ENCODE measurements around the gene RBM33. TPM values are rescaled to one million over a fixed set of nuclear protein-coding genes. Genes with fewer than 3 reads are reported as not detected.

Gene RBM33
- total RNA-seq, 1 experiment from 2014 or later = 81.8 TPM

DNA sequence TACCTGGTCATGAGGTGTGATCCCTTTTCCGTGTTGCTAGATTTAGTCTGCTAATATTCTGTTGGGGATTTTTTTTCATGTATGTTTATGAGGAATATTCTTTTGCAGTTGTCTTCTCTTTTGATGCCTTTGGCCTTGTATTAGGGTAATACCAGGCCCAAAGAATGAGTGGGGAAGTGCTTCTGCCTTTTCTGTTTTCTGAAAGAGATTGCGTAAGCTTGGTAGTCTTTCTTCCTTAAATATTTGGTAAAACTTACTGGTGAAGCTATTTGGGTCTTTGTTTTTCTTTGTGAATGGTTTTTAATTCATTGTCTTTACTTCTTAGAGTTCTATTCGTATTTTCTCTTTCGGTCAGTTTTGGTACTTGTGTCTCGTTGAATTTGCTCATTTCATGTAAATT, 116.7 kb downstream of the RBM33 start (continued):
- TF ChIP-seq, protein P1, sequence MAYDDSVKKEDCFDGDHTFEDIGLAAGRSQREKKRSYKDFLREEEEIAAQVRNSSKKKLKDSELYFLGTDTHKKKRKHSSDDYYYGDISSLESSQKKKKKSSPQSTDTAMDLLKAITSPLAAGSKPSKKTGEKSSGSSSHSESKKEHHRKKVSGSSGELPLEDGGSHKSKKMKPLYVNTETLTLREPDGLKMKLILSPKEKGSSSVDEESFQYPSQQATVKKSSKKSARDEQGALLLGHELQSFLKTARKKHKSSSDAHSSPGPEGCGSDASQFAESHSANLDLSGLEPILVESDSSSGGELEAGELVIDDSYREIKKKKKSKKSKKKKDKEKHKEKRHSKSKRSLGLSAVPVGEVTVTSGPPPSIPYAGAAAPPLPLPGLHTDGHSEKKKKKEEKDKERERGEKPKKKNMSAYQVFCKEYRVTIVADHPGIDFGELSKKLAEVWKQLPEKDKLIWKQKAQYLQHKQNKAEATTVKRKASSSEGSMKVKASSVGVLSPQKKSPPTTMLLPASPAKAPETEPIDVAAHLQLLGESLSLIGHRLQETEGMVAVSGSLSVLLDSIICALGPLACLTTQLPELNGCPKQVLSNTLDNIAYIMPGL (CRISPR knock-in tag; IDR thresholded peaks at IDR 0.05) = no peak
- TF ChIP-seq HMGA2 (CRISPR knock-in tag; IDR thresholded peaks at IDR 0.05) = no peak

DNA sequence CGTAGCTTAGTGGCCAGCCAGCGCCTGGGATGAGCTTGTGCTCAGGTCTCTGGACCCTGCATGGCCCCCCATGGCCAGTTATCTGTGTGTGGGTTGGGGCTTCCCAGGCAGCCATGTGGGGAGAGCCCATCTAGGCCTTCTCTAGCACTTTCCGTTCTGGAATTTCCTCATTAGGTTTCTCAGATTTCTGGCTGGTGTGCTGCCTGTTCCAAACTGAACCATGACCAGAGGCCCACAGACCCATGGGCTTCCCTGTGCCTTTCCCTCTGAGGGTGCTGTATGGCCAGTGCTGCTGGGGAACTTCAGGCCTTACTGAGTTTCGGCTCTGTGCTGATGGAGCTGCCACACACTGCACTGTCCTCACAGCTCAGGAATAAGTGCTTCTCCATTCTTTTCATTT, 117.6 kb downstream of the RBM33 start:
- peaks cover 7% of the 10 kb centered on the region for H3K9me3 Mint-ChIP-seq
- peaks cover 44% of the 10 kb centered on the region for H3K36me3 Mint-ChIP-seq
- ATAC-seq (no peak), DNase-seq (ENCODE audit: low spot score) (no peak)
- H3K4me1 Mint-ChIP-seq = peaks cover 39% of the 10 kb centered on the region
- no peak overlapping the region for H3K4me3 Mint-ChIP-seq
- H3K27ac Mint-ChIP-seq = no peak overlapping the region
- CTCF ChIA-PET = interaction anchor here (0.6 to 1.7 kb wide), 3 partner anchors 163 to 809 kb away, joined by 4 to 8 read pairs (median 4); no protein-coding TSS in a partner anchor
- POLR2A ChIA-PET = no interaction called here
- H3K27me3 Mint-ChIP-seq (ENCODE audit: low read depth) = no peaks in the 10 kb centered on the region
- TF ChIP-seq JUN (CRISPR knock-in tag; IDR thresholded peaks at IDR 0.05) = no peak
- TF ChIP-seq, protein P2, sequence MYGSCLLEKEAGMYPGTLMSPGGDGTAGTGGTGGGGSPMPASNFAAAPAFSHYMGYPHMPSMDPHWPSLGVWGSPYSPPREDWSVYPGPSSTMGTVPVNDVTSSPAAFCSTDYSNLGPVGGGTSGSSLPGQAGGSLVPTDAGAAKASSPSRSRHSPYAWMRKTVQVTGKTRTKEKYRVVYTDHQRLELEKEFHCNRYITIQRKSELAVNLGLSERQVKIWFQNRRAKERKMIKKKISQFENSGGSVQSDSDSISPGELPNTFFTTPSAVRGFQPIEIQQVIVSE (CRISPR knock-in tag; IDR thresholded peaks at IDR 0.05; ENCODE audit: borderline replicate concordance) = no peak
- TF ChIP-seq, protein P3, sequence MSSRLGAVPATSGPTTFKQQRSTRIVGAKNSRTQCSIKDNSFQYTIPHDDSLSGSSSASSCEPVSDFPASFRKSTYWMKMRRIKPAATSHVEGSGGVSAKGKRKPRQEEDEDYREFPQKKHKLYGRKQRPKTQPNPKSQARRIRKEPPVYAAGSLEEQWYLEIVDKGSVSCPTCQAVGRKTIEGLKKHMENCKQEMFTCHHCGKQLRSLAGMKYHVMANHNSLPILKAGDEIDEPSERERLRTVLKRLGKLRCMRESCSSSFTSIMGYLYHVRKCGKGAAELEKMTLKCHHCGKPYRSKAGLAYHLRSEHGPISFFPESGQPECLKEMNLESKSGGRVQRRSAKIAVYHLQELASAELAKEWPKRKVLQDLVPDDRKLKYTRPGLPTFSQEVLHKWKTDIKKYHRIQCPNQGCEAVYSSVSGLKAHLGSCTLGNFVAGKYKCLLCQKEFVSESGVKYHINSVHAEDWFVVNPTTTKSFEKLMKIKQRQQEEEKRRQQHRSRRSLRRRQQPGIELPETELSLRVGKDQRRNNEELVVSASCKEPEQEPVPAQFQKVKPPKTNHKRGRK (CRISPR knock-in tag; IDR thresholded peaks at IDR 0.05; ENCODE audit: borderline replicate concordance) = no peak
- TF ChIP-seq, protein P4, sequence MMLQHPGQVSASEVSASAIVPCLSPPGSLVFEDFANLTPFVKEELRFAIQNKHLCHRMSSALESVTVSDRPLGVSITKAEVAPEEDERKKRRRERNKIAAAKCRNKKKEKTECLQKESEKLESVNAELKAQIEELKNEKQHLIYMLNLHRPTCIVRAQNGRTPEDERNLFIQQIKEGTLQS (CRISPR knock-in tag; conservative IDR thresholded peaks at IDR 0.05) = no peak
- TF ChIP-seq TP53 (CRISPR knock-in tag; IDR thresholded peaks at IDR 0.05) = no peak
- TF ChIP-seq OVOL2 (CRISPR knock-in tag; IDR thresholded peaks at IDR 0.05; ENCODE audit: borderline replicate concordance) = no peak
- TF ChIP-seq ZNF121 (CRISPR knock-in tag; IDR thresholded peaks at IDR 0.05) = no peak
- TF ChIP-seq GABPB1 (CRISPR knock-in tag; IDR thresholded peaks at IDR 0.05) = no peak
- TF ChIP-seq, protein P5, sequence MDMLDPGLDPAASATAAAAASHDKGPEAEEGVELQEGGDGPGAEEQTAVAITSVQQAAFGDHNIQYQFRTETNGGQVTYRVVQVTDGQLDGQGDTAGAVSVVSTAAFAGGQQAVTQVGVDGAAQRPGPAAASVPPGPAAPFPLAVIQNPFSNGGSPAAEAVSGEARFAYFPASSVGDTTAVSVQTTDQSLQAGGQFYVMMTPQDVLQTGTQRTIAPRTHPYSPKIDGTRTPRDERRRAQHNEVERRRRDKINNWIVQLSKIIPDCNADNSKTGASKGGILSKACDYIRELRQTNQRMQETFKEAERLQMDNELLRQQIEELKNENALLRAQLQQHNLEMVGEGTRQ (CRISPR knock-in tag; IDR thresholded peaks at IDR 0.05) = no peak
- no peak for TF ChIP-seq ESRRA (CRISPR knock-in tag; IDR thresholded peaks at IDR 0.05; ENCODE audit: borderline replicate concordance)
- TF ChIP-seq, protein P6, sequence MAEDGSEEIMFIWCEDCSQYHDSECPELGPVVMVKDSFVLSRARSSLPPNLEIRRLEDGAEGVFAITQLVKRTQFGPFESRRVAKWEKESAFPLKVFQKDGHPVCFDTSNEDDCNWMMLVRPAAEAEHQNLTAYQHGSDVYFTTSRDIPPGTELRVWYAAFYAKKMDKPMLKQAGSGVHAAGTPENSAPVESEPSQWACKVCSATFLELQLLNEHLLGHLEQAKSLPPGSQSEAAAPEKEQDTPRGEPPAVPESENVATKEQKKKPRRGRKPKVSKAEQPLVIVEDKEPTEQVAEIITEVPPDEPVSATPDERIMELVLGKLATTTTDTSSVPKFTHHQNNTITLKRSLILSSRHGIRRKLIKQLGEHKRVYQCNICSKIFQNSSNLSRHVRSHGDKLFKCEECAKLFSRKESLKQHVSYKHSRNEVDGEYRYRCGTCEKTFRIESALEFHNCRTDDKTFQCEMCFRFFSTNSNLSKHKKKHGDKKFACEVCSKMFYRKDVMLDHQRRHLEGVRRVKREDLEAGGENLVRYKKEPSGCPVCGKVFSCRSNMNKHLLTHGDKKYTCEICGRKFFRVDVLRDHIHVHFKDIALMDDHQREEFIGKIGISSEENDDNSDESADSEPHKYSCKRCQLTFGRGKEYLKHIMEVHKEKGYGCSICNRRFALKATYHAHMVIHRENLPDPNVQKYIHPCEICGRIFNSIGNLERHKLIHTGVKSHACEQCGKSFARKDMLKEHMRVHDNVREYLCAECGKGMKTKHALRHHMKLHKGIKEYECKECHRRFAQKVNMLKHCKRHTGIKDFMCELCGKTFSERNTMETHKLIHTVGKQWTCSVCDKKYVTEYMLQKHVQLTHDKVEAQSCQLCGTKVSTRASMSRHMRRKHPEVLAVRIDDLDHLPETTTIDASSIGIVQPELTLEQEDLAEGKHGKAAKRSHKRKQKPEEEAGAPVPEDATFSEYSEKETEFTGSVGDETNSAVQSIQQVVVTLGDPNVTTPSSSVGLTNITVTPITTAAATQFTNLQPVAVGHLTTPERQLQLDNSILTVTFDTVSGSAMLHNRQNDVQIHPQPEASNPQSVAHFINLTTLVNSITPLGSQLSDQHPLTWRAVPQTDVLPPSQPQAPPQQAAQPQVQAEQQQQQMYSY (CRISPR knock-in tag; IDR thresholded peaks at IDR 0.05) = no peak
- no peak for TF ChIP-seq NFYB (CRISPR knock-in tag; conservative IDR thresholded peaks at IDR 0.05; ENCODE audit: low read depth)
- no peak for TF ChIP-seq GTF2I (CRISPR knock-in tag; conservative IDR thresholded peaks at IDR 0.05)
- TF ChIP-seq, protein P7, sequence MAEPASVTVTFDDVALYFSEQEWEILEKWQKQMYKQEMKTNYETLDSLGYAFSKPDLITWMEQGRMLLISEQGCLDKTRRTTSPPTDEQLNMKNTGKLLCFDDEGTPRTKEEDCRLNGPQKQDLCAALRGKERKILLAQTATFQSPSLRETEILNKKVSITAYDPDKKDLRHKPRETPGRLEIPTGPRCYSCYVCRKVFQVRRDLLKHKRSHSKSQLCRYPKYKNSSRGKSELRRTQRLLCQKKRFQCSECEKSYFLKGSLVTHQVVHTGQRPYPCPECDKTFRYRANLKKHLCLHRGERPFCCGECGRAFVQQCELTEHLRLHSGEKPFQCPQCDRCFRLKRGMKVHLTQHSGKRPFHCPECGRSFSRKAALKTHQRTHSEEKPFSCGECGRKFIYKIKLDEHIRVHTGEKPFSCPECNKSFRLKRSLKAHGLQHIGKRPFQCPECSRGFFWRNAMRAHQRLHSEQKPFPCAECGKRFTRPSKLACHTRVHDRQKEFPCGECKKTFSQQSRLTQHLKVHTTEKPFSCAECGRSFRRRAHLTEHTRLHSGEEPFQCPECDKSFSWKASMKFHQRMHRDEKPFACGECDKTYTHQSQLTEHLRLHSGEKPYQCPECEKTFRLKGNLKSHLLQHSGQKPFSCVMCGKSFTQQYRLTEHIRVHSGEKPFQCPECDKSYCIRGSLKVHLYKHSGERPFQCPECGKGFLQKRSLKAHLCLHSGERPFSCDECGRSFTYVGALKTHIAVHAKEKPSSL (CRISPR knock-in tag; conservative IDR thresholded peaks at IDR 0.05) = no peak
- TF ChIP-seq, protein P8, sequence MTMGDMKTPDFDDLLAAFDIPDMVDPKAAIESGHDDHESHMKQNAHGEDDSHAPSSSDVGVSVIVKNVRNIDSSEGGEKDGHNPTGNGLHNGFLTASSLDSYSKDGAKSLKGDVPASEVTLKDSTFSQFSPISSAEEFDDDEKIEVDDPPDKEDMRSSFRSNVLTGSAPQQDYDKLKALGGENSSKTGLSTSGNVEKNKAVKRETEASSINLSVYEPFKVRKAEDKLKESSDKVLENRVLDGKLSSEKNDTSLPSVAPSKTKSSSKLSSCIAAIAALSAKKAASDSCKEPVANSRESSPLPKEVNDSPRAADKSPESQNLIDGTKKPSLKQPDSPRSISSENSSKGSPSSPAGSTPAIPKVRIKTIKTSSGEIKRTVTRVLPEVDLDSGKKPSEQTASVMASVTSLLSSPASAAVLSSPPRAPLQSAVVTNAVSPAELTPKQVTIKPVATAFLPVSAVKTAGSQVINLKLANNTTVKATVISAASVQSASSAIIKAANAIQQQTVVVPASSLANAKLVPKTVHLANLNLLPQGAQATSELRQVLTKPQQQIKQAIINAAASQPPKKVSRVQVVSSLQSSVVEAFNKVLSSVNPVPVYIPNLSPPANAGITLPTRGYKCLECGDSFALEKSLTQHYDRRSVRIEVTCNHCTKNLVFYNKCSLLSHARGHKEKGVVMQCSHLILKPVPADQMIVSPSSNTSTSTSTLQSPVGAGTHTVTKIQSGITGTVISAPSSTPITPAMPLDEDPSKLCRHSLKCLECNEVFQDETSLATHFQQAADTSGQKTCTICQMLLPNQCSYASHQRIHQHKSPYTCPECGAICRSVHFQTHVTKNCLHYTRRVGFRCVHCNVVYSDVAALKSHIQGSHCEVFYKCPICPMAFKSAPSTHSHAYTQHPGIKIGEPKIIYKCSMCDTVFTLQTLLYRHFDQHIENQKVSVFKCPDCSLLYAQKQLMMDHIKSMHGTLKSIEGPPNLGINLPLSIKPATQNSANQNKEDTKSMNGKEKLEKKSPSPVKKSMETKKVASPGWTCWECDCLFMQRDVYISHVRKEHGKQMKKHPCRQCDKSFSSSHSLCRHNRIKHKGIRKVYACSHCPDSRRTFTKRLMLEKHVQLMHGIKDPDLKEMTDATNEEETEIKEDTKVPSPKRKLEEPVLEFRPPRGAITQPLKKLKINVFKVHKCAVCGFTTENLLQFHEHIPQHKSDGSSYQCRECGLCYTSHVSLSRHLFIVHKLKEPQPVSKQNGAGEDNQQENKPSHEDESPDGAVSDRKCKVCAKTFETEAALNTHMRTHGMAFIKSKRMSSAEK (CRISPR knock-in tag; IDR thresholded peaks at IDR 0.05; ENCODE audit: borderline replicate concordance) = no peak
- no peak for TF ChIP-seq SP1 (CRISPR knock-in tag; conservative IDR thresholded peaks at IDR 0.05)
- TF ChIP-seq, protein P1 (CRISPR knock-in tag; IDR thresholded peaks at IDR 0.05) = no peak
- no peak for TF ChIP-seq SOX15 (CRISPR knock-in tag; IDR thresholded peaks at IDR 0.05)

All from WTC11 (cell line).